Immature natural killer cell (primary cell): Measurements from ENCODE around the gene CA7. TPM values are rescaled to one million over a fixed set of nuclear protein-coding genes. Genes with fewer than 3 reads are reported as not detected.
"Not testable (repeated sequence)": the region's sequence is repeated elsewhere in the genome, so short reads cannot be mapped to it uniquely, and the experiment has no call there.

Source experiments
- DNase-seq, 3 donors: peaks; one replicate each; pipeline ENCODE4 v3.0.0; 2022; ENCODE audit warnings: mixed read lengths in 1 of 3
- H3K27ac Mint-ChIP-seq, 6 donors: one replicate each; pipeline ENCODE4 v1.8.0; 2020; ENCODE audit warnings: mixed read lengths in 6 of 6, mild to moderate bottlenecking in 5 of 6, inconsistent platforms in 4 of 6, moderate library complexity in 3 of 6
- H3K27me3 Mint-ChIP-seq, 3 donors: one replicate each; pipeline ENCODE4 v1.8.0; 2020 to 2021; ENCODE audit warnings: low read depth in 3 of 3, mild to moderate bottlenecking in 3 of 3, mixed read lengths in 3 of 3, moderate library complexity in 3 of 3, inconsistent platforms in 1 of 3
- H3K36me3 Mint-ChIP-seq, 3 donors: one replicate each; pipeline ENCODE4 v1.8.0; 2020; ENCODE audit warnings: mixed read lengths in 3 of 3, inconsistent platforms in 2 of 3, mild to moderate bottlenecking in 2 of 3
- H3K4me1 Mint-ChIP-seq, 2 donors: one replicate each; pipeline ENCODE4 v1.8.0; 2020; ENCODE audit warnings: inconsistent platforms in 2 of 2, mild to moderate bottlenecking in 2 of 2, mixed read lengths in 2 of 2, moderate library complexity in 1 of 2
- H3K4me3 Mint-ChIP-seq, 5 donors: one replicate each; pipeline ENCODE4 v1.8.0; 2020; ENCODE audit warnings: mild to moderate bottlenecking in 5 of 5, mixed read lengths in 5 of 5, inconsistent platforms in 3 of 5, moderate library complexity in 3 of 5
- H3K9me3 Mint-ChIP-seq, 6 donors: one replicate each; pipeline ENCODE4 v1.8.0; 2020; ENCODE audit warnings: mild to moderate bottlenecking in 6 of 6, mixed read lengths in 6 of 6, inconsistent platforms in 4 of 6, moderate library complexity in 3 of 6
- polyA plus RNA-seq, 3 donors: library from polyadenylated mRNA; unstranded; fragments of 300-500 nt; fragmentation: Illumina TruSeq; gene quantifications; one replicate each; pipeline ENCODE4 v1.2.3, GENCODE V29; 2021

CA7 gene
- polyA plus RNA-seq, 3 donors from 2014 or later: 0.12 to 0.25 (median 0.17) TPM

DNA sequence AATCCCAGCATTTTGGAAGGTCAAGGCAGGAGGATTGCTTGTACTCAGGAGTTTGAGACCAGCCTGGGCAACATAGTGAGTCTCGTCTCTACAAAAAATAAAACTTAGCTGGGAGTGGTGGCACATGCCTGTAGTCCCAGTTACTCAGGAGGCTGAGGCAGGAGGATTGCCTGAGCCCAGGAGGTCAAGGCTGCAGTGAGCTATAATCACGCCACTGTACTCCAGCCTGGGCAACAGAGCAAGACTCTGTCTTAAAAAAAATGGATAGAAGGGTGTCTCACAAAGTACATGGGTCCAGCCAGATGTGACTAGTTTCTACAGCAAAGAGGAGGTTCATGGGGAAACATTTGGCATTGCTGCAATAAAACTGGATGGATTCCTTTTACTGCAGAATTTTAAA is 27.1 kb downstream of the CA7 start:
- DNase-seq, H3K27me3 Mint-ChIP-seq, H3K36me3 Mint-ChIP-seq, H3K9me3 Mint-ChIP-seq: not testable (repeated sequence)
- Mint-ChIP-seq H3K4me3 (peak overlapping the region in 3 of 5 donors; percentile 18 to 48 (median 38)), H3K27ac (peak overlapping the region in 5 of 6 donors; percentile 7 to 85 (median 59)), H3K4me1 (peaks cover 39 to 48% of the 10 kb centered on the region in 2 donors)

DNA sequence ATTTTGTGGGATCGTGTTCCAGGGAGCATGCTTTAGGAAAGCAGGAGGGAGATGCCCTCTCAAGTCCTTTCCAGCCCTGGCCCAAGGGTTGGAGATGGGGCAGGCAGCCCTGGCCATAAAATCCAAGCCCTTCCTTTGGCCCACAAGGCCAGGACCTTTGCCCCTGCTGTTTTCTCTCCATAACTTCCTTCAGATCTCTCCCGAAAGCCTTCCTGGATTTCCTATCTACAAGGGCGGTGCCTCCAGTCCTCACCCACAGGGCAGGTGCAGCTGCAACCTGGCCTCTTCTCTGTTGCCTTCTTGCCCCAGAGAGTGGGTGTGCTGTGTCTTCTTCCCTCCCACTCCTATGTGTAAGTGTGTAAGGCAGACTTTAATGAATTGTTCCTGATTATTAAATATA is 27.6 kb downstream of the CA7 start:
- Mint-ChIP-seq H3K4me3 (peak overlapping the region; percentile 29 to 57 (median 48)), H3K27ac (peak overlapping the region in 5 of 6 donors; percentile 42 to 85 (median 76)), H3K36me3 (peaks cover 0 to 6% (median 0%) of the 10 kb centered on the region in 3 donors), H3K4me1 (peaks cover 39 to 49% of the 10 kb centered on the region in 2 donors), H3K9me3 (no peaks in the 10 kb centered on the region), H3K27me3 (peaks cover 4 to 10% (median 6%) of the 10 kb centered on the region in 3 donors)
- no peak for DNase-seq

DNA sequence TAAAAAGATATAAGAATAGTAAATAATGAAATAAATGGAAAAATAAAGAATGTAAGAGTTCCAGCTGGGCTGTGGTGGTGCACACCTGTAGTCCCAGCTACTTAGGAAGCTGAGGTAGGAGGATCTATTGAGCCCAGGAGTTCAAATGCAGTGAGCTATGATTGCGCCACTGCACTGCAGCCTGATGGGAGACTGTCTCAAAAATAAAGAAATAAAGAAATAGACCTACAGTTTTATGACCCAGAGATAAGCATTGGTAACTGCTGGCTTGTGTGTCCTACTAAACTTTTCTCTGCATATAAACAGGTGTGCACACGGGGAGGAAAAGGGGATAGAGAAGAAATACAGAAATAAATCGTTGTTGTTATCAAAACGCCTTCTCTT is 28.3 kb downstream of the CA7 start:
- Mint-ChIP-seq H3K27ac (peak overlapping the region; percentile 85 to 96 (median 91)), H3K4me1 (peaks cover 39 to 48% of the 10 kb centered on the region in 2 donors), H3K27me3 (peaks cover 4 to 10% (median 6%) of the 10 kb centered on the region in 3 donors), H3K36me3 (peaks cover 0 to 5% (median 0%) of the 10 kb centered on the region in 3 donors), H3K9me3 (no peaks in the 10 kb centered on the region), H3K4me3 (peak overlapping the region; percentile 77 to 90 (median 84))
- no peak for DNase-seq

DNA sequence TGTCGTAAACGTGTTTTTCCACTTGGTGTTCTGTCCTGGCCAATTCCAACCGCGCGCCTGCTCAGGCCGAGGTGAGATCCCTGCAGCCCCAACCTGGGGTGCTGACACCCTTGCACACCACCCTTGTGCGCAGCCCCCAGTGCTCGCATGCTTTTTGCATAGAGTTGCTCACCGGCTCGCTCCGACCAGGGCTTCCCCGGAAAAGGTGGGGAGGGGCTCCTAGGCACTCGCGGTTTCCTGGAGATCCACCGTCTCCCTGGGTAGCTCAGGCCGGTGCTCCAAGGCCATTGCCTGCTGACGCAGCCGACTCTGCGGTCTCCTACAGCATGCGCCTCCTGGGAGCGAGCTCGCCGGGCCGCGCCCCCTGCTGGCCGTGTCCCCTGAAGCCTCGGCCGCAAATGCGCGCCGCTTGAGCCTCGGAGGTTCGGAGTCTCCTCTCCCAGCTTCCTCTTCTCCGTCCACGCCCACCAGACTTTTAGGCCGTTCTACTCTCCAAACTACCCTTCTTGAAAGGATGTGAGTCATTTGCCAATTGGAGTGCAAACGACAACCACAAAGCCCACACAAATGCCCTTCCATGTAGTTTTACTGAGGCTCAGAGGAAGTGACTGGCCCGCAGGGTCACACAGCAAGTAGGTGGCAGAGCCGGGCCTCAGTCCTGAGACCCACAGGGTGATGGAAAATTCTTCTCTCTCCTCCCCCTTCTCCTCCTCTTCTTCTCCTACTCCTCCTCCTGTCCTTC is 28.9 kb downstream of the CA7 start:
- peaks cover 39 to 47% of the 10 kb centered on the region in 2 donors for H3K4me1 Mint-ChIP-seq
- H3K27me3 Mint-ChIP-seq: peaks cover 3 to 13% (median 6%) of the 10 kb centered on the region in 3 donors
- no peaks in the 10 kb centered on the region for H3K36me3 Mint-ChIP-seq
- H3K27ac Mint-ChIP-seq: peak overlapping the region; percentile 85 to 96 (median 91)
- peak; percentile 94 to 95 (median 95) for DNase-seq
- peak overlapping the region; percentile 77 to 90 (median 84) for H3K4me3 Mint-ChIP-seq
- no peaks in the 10 kb centered on the region for H3K9me3 Mint-ChIP-seq

DNA sequence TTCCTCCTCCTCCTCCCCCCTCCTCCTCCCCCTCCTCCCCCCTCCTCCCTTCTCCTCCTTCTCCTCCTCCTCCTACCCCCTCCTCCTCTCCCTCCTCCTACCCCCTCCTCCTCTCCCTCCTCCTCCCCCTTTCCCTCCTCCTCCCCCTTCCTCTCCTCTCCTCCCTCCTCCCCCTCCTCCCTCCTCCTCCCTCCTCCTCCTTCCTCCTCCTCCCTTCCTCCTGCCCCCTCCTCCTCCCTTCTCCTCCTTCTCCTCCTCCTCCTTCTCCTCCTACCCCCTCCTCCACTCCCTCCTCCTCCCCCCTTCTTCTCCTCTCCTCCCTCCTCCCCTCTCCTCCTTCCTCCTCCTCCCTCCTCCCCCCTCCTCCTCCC is 29.5 kb downstream of the CA7 start:
- DNase-seq: no peak
- Mint-ChIP-seq H3K27ac (peak overlapping the region; percentile 85 to 96 (median 94)), H3K4me1 (peaks cover 45 to 53% of the 10 kb centered on the region in 2 donors), H3K36me3 (no peaks in the 10 kb centered on the region), H3K27me3 (peaks cover 3 to 14% (median 6%) of the 10 kb centered on the region in 3 donors), H3K4me3 (peak overlapping the region in 4 of 5 donors; percentile 82 to 90 (median 86)), H3K9me3 (no peaks in the 10 kb centered on the region)

DNA sequence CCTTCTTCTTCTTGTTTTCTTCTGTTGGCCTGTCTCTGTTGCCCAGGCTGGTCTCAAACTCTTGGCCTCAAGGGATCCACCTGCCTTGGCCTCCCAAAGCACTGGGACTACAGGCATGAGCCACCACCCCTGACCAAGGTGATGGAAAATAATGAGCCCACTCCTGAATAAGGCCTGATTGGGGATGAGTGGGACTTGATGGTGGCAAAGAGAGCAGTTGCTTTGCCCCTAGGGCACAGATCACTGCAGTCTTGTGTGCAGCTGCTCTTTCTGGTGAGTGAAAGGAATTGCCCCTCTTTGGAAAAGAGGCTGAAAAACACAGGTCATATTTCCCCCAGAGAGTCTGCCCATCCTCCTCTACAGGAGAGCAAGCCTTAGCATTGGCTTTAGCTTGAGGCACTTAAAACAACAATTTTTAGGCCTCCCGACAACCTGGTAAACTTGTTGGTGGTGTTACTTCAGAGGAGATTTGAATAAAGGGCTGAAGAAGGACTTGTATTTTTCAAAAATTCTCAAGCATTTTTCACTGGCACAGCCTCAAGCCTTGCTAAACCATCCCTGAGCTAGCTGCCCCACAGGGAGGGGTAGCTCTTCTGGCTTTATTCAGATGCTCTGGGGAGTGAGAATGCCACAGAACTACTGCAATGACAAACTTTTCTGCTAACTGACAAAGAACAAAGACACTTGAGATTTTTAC is 30.0 kb downstream of the CA7 start:
- H3K36me3 Mint-ChIP-seq: no peaks in the 10 kb centered on the region
- H3K4me3 Mint-ChIP-seq: peak overlapping the region; percentile 61 to 81 (median 62)

DNA sequence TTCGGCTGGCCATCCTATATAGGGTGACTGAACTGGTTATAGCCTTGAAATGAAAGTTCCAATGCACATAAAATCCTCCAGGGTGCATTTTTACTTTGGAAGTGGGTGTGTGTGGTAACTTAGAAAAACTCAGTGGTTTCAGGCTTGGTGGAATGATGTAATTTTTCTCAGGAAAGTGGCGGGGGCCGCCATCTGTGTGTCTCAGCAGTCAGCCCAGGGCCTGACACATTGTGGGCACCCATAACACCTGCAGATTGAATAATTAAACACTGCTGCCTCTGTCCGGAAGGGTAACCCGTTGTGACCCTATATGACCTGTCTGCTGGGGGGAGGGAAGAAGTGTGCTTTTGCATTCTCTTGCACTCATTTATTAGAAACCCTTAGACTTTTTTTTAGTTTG is 33.9 kb downstream of the CA7 start:
- H3K27me3 Mint-ChIP-seq: peaks cover 10 to 22% (median 10%) of the 10 kb centered on the region in 3 donors
- H3K4me3 Mint-ChIP-seq: peak overlapping the region; percentile 3 to 71 (median 57)
- peak overlapping the region; percentile 36 to 77 (median 61) for H3K27ac Mint-ChIP-seq
- peaks cover 41 to 63% of the 10 kb centered on the region in 2 donors for H3K4me1 Mint-ChIP-seq
- DNase-seq: peak; percentile 15 to 40 (median 25)
- H3K36me3 Mint-ChIP-seq: no peaks in the 10 kb centered on the region
- no peaks in the 10 kb centered on the region for H3K9me3 Mint-ChIP-seq

More for the DNA sequence above, 30.0 kb downstream of the CA7 start:
- Mint-ChIP-seq H3K4me1 (peaks cover 46 to 54% of the 10 kb centered on the region in 2 donors), H3K27me3 (peaks cover 3 to 16% (median 6%) of the 10 kb centered on the region in 3 donors), H3K9me3 (no peaks in the 10 kb centered on the region), H3K27ac (peak overlapping the region; percentile 85 to 96 (median 92))
- peak in 2 of 3 donors; percentile 9 to 17 for DNase-seq

DNA sequence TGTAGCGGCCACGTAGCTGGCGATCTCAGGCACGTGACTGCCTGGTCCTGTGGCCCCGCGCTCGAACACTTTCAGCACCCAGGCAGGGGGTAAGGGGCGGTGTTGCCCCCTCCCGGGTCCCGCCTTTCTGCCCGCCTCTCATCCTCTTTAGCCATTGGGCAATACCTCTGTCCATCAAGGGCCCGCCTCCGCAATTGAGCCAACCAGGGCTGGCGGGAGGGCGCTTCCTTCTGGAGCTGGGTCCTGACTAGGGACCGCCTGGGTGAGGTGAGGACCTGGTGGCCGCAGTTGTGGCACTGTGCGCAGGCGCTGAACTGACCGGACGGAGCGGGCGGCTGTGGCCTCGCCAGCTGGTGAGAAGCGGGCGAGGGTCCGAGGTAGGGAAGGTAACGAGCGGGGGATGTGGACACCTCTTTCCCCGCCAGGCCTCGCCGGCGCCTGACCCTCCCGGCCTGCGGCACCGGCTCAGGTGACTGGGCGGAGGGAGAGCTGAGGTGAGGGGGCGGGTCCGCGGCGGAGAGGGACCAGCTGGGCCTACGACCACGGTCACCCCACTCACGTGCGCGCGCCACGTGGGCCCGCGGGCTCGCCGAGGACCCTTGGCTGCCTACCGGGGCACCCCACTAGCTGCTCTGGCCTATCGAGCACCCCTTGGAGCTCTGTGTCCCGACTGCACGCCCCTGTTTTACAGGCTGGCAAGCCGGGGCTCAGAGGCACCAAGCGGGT is 36.2 kb downstream of the CA7 start, which contains the start of gene PDP2:
Gene PDP2, plus strand, starts transcription at position 228 of the 726 bp plus-strand sequence. CDS start 3,770 bp downstream, outside the sequence.
- Mint-ChIP-seq H3K9me3 (no peaks in the 10 kb centered on the region), H3K4me1 (peaks cover 24 to 50% of the 10 kb centered on the region in 2 donors), H3K27ac (peak within 1 kb of the TSS; percentile 76 to 97 (median 94)), H3K27me3 (peaks cover 6 to 12% (median 7%) of the 10 kb centered on the region in 3 donors), H3K36me3 (peaks cover 1 to 13% (median 6%) of the 10 kb centered on the region in 3 donors), H3K4me3 (peak within 1 kb of the TSS; percentile 96 to 99 (median 99))
- peak; percentile 90 to 91 (median 91) for DNase-seq

DNA sequence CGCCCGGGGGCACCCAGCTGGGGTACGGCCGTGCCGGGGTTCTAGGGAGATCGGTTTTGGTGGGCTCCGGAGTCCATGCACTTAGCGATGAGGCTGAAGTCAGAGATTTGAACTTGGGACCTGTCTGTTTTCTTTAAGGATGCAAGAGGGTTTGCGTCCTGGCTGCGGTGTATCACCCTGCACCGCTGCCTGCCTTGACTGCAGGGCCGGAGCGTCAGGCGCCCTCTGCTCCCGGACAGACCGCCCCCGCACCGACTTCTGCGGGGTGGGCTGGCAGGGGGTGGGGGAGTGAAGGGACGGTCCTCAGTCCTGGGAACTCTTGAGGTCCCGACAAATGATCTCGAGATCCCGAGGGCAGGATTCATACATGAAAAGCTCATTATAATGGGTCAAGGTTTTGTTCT is 36.8 kb downstream of the CA7 start:
- Mint-ChIP-seq H3K36me3 (peaks cover 6 to 18% (median 10%) of the 10 kb centered on the region in 3 donors), H3K27me3 (peaks cover 6 to 12% (median 7%) of the 10 kb centered on the region in 3 donors), H3K27ac (peak overlapping the region in 2 of 6 donors; percentile 45 to 76), H3K4me1 (peaks cover 24 to 52% of the 10 kb centered on the region in 2 donors), H3K4me3 (peak overlapping the region; percentile 74 to 99 (median 81)), H3K9me3 (no peaks in the 10 kb centered on the region)
- DNase-seq: no peak

DNA sequence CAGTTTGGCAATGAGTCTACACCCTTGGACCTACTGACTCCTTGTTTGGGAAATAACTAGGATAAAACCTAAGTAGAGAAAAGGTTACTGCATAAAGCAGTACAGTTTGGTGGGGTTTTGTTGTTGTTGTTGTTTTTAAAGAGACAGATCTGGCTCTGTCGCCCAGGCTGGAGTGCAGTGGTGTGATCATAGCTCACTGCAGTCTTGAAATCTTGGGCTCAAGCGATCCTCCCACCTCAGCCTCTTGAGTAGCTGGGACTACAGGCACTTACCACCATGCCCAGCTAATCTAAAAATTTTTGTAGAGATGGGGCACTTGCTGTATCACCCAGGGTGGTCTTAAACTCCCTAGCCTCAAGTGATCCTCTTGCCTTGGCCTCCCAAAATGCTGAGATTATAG is 37.3 kb downstream of the CA7 start:
- Mint-ChIP-seq H3K9me3 (no peaks in the 10 kb centered on the region), H3K27ac (peak overlapping the region in 3 of 6 donors; percentile 12 to 81 (median 59)), H3K36me3 (peaks cover 6 to 19% (median 10%) of the 10 kb centered on the region in 3 donors), H3K27me3 (peaks cover 6 to 12% (median 7%) of the 10 kb centered on the region in 3 donors), H3K4me3 (peak overlapping the region; percentile 74 to 99 (median 81)), H3K4me1 (peaks cover 22 to 51% of the 10 kb centered on the region in 2 donors)
- DNase-seq: no peak

DNA sequence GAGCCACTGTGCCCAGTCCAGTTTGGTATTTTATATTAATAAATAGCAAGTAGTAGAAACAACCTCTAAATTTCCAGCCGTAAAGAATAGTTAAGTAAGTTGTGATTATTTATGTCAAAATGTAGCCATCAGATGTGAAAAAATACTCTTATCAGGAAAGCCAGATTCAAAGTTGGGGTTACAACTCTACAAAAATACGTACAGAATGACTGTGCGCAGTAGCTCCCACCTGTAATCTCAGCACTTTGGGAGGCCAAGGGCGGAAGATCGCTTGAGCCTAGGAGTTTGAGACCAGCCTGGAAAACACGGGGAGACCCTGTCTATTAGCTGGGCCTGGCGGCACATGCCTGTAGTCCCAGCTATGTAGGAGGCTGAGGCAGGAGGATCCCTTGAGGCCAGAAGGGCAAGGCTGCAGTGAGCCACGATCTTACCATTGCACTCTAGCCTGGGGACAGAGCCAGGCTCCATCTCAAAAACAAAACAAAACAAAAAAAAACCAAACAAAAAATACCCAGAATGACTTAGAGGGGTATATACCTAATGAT is 37.8 kb downstream of the CA7 start:
- no peak for DNase-seq
- H3K36me3 Mint-ChIP-seq: peaks cover 6 to 19% (median 10%) of the 10 kb centered on the region in 3 donors
- H3K4me3 Mint-ChIP-seq: peak overlapping the region in 4 of 5 donors; percentile 74 to 99 (median 80)
- peaks cover 22 to 51% of the 10 kb centered on the region in 2 donors for H3K4me1 Mint-ChIP-seq
- peak overlapping the region in 3 of 6 donors; percentile 15 to 66 (median 42) for H3K27ac Mint-ChIP-seq
- peaks cover 6 to 12% (median 7%) of the 10 kb centered on the region in 3 donors for H3K27me3 Mint-ChIP-seq
- no peaks in the 10 kb centered on the region for H3K9me3 Mint-ChIP-seq

DNA sequence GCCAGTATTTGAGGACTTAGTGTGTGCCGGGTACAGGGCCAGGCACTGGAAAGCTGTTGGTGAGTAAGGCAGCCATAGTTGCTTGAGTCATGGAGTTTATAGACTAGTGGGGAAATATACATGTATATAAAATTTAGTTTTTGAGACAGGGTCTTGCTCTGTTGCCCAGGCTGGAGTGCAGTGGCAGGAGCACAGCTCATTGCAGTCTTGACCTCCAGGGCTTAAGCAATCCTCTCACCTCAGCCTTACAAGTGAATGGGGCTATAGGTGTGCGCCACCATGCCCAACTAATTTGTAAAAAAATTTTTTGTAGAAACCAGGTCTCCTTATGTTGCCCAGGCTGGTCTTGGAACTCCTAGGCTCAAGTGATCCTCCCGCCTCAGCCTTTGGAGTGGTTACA is 38.5 kb downstream of the CA7 start:
- DNase-seq: no peak
- Mint-ChIP-seq H3K4me3 (peak overlapping the region in 1 of 5 donors; percentile 74), H3K27me3 (peaks cover 6 to 12% (median 7%) of the 10 kb centered on the region in 3 donors), H3K4me1 (peaks cover 22 to 50% of the 10 kb centered on the region in 2 donors), H3K9me3 (no peaks in the 10 kb centered on the region), H3K27ac (peak overlapping the region in 1 of 6 donors; percentile 42), H3K36me3 (peaks cover 6 to 19% (median 10%) of the 10 kb centered on the region in 3 donors)

DNA sequence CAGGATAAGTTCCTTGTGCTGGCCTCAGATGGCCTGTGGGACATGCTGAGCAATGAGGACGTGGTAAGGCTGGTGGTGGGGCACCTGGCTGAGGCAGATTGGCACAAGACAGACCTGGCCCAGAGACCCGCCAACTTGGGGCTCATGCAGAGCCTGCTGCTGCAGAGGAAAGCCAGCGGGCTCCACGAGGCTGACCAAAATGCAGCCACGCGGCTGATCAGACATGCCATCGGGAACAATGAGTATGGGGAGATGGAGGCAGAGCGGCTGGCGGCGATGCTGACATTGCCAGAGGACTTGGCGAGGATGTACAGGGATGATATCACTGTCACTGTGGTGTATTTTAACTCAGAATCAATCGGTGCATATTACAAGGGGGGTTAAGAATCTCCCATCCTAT is 41.3 kb downstream of the CA7 start:
- no peak overlapping the region for H3K4me3 Mint-ChIP-seq
- H3K9me3 Mint-ChIP-seq: no peaks in the 10 kb centered on the region
- no peak for DNase-seq
- peak overlapping the region in 3 of 6 donors; percentile 16 to 37 (median 20) for H3K27ac Mint-ChIP-seq
- H3K27me3 Mint-ChIP-seq: peaks cover under 1 to 2% (median under 1%) of the 10 kb centered on the region in 3 donors
- H3K36me3 Mint-ChIP-seq: peaks cover 6 to 24% (median 10%) of the 10 kb centered on the region in 3 donors
- H3K4me1 Mint-ChIP-seq: peaks cover 3 to 35% of the 10 kb centered on the region in 2 donors
